Activated CD8-positive, alpha-beta memory T cell treated with anti-CD3 and anti-CD28 coated beads, Interleukin-2, amount 50 U/mL, for 48 hours (primary cell): ENCODE results near the gene SLC25A22.
A peak's percentile ranks its signal among the peaks of the same experiment; 100 is the strongest.

Experiments used
- DNase-seq: peaks from one replicate; pipeline ENCODE4 v3.0.0-alpha.2; 2020

SLC25A22 gene

GRCh38 chr11:833849-834311 is 35.8 kb upstream of the SLC25A22 start:
- DNase-seq: no peak

GRCh38 chr11:833114-833791 is 35.2 kb upstream of the SLC25A22 start:
- peak; percentile 79 for DNase-seq

GRCh38 chr11:832529-833113 is 34.5 kb upstream of the SLC25A22 start, which contains the start of gene CD151:
Gene CD151, plus strand, starts transcription at chr11:832952. Its CDS starts 3,118 bp downstream, at chr11:836070.
- peak; percentile 79 for DNase-seq

GRCh38 chr11:831961-832528 is 34.0 kb upstream of the SLC25A22 start:
- no peak for DNase-seq

- DNase-seq: no peak
These were observed 33.2 kb upstream of the SLC25A22 start for GRCh38 chr11:831118-831864.

- peak; percentile 85 for DNase-seq
These were observed 32.4 kb upstream of the SLC25A22 start for GRCh38 chr11:830295-831117.

- no peak for DNase-seq
These were observed 31.8 kb upstream of the SLC25A22 start for GRCh38 chr11:829847-830294.

DNA sequence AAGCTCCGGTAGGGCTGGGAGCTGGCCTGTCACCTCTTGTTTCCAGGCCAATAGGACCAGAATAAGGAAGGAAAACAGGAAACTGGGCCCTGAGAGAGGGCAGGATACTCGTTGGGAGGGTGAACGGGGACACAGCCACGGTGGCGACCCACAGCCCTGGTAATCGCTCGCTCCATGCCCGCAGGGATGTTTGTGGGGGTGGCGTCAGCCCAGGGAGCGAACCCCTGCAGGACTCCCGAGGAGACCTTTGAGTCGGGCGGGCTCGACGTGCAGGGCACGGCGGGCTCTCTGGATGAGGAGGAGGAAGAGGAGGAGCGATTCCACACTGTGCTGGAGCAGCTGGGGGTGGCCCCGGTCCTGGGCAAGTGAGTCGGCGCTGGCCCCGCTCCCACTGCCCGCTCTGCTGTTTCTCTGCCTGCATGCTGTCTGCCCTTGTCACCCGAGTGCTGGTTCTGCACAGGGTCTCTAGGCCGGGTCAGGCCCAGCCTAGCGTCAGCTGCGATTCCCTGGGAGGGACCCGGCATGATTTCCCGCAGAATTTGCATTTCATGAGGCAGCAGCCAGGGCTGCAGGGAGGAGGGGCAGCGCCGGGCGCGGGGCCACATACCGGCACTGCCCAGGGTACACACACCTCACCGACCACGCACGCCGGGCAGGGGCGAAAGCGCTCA is 31.2 kb upstream of the SLC25A22 start:
- no peak for DNase-seq

- no peak for DNase-seq
These were observed 30.6 kb upstream of the SLC25A22 start for GRCh38 chr11:828506-829175.

DNA sequence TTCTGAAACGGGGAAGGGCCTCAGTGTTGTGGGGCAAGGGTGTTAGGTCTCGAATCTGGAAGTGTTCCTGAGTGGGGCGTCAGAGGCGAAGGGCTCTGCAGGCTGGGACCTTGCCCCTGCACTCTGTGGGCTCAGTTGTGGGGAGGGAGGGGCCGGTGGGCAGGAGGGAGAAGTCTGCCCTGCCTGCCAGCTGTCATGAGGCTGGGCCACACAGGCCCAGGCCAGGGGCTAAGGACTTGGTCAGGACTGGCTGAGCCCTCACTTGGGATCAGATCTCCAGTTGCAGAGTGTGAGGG is 29.8 kb upstream of the SLC25A22 start, which contains the start of gene CRACR2B:
Gene CRACR2B, plus strand, starts transcription at position 23 of the 296 bp plus-strand sequence. CDS start 689 bp downstream, outside the sequence.
- DNase-seq: no peak

GRCh38 chr11:827146-827896 is 29.2 kb upstream of the SLC25A22 start:
- peak; percentile 66 for DNase-seq

DNA sequence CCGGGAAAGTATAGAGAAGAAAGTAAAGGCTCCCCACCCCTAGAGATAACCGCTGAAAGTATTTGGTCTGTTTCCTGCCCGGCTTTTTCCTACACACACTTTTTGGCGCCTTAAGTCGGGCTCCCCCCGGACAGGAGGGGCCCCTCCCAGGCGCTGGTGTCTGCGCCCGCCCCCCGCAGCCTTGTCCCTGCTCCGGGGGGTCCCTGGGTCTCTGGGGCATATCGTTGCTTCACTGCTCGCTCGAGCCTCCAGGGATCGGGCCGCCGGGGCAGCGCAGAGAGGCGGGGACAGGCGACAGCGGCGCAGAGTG is 28.7 kb upstream of the SLC25A22 start:
- DNase-seq: no peak

- no peak for DNase-seq
These were observed 28.1 kb upstream of the SLC25A22 start for GRCh38 chr11:826227-826621.

DNA sequence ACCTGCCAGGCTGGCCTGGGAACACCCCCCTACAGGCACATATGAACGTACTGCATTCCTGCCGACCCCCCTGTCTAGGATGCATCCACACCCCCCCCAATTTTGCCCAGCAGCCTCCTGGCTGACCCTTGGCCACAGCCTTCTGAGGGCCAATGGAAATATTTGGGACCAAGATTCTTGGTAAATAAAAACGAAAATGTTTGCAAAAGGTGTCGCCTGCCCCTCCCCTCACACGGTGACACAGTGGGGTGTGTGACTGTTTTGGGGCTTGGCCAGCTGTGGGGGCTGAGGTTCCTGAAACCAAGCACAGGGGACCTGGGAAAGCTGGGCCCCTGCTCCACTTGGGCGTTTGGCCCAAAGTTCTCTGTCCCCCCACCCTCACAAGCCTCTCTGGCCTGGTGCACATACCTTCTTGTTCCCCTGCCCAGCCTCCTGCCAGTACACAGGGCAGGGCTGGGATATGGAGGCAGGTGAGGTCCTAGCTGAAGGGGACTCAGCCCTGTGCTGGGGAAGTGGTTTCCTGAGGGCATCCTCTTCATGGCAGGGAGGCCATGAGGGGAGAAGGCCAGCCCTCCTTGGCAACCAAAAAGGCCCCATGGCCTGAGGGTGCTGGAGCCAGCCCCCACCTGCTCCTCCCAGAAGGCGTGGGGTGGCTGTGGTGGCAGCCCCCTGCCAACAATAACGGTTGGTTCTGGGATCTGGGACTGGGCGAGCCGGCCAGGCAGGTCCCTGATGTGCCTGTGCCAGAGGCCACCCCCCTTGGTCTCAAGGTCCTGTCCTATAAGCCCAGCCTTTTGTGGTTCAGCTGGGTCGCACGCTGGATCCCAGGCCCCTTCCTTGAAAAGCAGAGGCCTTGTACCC is 27.5 kb upstream of the SLC25A22 start:
- no peak for DNase-seq

GRCh38 chr11:824942-825341 is 26.9 kb upstream of the SLC25A22 start:
- no peak for DNase-seq

GRCh38 chr11:824292-824880 is 26.3 kb upstream of the SLC25A22 start:
- DNase-seq: no peak

GRCh38 chr11:823441-824291 is 25.6 kb upstream of the SLC25A22 start:
- DNase-seq: no peak
